Measurements from ENCODE around the gene FBXL17. TPM values are rescaled to one million over a fixed set of nuclear protein-coding genes. Genes with fewer than 3 reads are reported as not detected.

Gene FBXL17
- total RNA-seq, 1 donor from 2014 or later = 26.9 TPM

GRCh38 chr5:107933326-107933725 is 448.6 kb downstream of the FBXL17 start:
- H3K9me3 Mint-ChIP-seq = no peaks in the 10 kb centered on the region
- peaks cover 5% of the 10 kb centered on the region for H3K36me3 Mint-ChIP-seq (ENCODE audit: low read depth)
- CTCF ChIA-PET = no interaction called here

GRCh38 chr5:107930891-107931290 is 451.0 kb downstream of the FBXL17 start:
- H3K27ac Mint-ChIP-seq = no peak overlapping the region
- intact Hi-C loops (cut with micrococcal nuclease) = no loop called here
- H3K36me3 Mint-ChIP-seq (ENCODE audit: low read depth) = peaks cover 2% of the 10 kb centered on the region
- CTCF ChIA-PET = no interaction called here
- ATAC-seq (ENCODE audit: low read depth) (no peak), DNase-seq (no peak)
- H3K4me1 Mint-ChIP-seq = no peaks in the 10 kb centered on the region
- no peaks in the 10 kb centered on the region for H3K9me3 Mint-ChIP-seq
- no peaks in the 10 kb centered on the region for H3K27me3 Mint-ChIP-seq
- no peak overlapping the region for H3K4me3 Mint-ChIP-seq
- POLR2A ChIA-PET = no interaction called here
- TF ChIP-seq CTCF (IDR thresholded peaks at IDR 0.05) = no peak

More at GRCh38 chr5:107933326-107933725, 448.6 kb downstream of the FBXL17 start:
- TF ChIP-seq CTCF (IDR thresholded peaks at IDR 0.05) = no peak
- no peak overlapping the region for H3K27ac Mint-ChIP-seq
- no peaks in the 10 kb centered on the region for H3K27me3 Mint-ChIP-seq
- DNase-seq (no peak), ATAC-seq (ENCODE audit: low read depth) (no peak)
- no peak overlapping the region for H3K4me3 Mint-ChIP-seq
- intact Hi-C loops (cut with micrococcal nuclease) = no loop called here
- POLR2A ChIA-PET = no interaction called here
- no peaks in the 10 kb centered on the region for H3K4me1 Mint-ChIP-seq

GRCh38 chr5:107930092-107930491 is 451.8 kb downstream of the FBXL17 start:
- no peak for DNase-seq
- POLR2A ChIA-PET = no interaction called here
- Mint-ChIP-seq H3K27me3 (no peaks in the 10 kb centered on the region), H3K27ac (no peak overlapping the region), H3K4me3 (no peak overlapping the region), H3K4me1 (no peaks in the 10 kb centered on the region), H3K9me3 (no peaks in the 10 kb centered on the region), H3K36me3 (ENCODE audit: low read depth) (no peaks in the 10 kb centered on the region)
- no peak for TF ChIP-seq CTCF (IDR thresholded peaks at IDR 0.05)
- CTCF ChIA-PET = no interaction called here
- no peak for ATAC-seq (ENCODE audit: low read depth)
- intact Hi-C loops (cut with micrococcal nuclease) = no loop called here

- ATAC-seq (ENCODE audit: low read depth) (no peak), DNase-seq (no peak)
- no peak overlapping the region for H3K27ac Mint-ChIP-seq
- no peaks in the 10 kb centered on the region for H3K9me3 Mint-ChIP-seq
- no peaks in the 10 kb centered on the region for H3K27me3 Mint-ChIP-seq
- H3K36me3 Mint-ChIP-seq (ENCODE audit: low read depth) = no peaks in the 10 kb centered on the region
- intact Hi-C loops (cut with micrococcal nuclease) = no loop called here
- H3K4me3 Mint-ChIP-seq = no peak overlapping the region
- TF ChIP-seq CTCF (IDR thresholded peaks at IDR 0.05) = no peak
- ChIA-PET CTCF (no interaction called here), POLR2A (no interaction called here)
- no peaks in the 10 kb centered on the region for H3K4me1 Mint-ChIP-seq
These were observed 452.8 kb downstream of the FBXL17 start for GRCh38 chr5:107929080-107929479.

- no peak overlapping the region for H3K4me3 Mint-ChIP-seq
- ATAC-seq (ENCODE audit: low read depth) (no peak), DNase-seq (no peak)
- H3K4me1 Mint-ChIP-seq = no peaks in the 10 kb centered on the region
- no peak for TF ChIP-seq CTCF (IDR thresholded peaks at IDR 0.05)
- CTCF ChIA-PET = no interaction called here
- no peaks in the 10 kb centered on the region for H3K36me3 Mint-ChIP-seq (ENCODE audit: low read depth)
- no peaks in the 10 kb centered on the region for H3K27me3 Mint-ChIP-seq
- no peaks in the 10 kb centered on the region for H3K9me3 Mint-ChIP-seq
- POLR2A ChIA-PET = no interaction called here
- no peak overlapping the region for H3K27ac Mint-ChIP-seq
- intact Hi-C loops (cut with micrococcal nuclease) = no loop called here
These were observed 455.8 kb downstream of the FBXL17 start for GRCh38 chr5:107926121-107926520.

Measured in activated B cell treated with CpG ODN at 0.5 μM for 24 hours (primary cell).